ENCODE data around the gene TGFBR2. TPM values are rescaled to one million over a fixed set of nuclear protein-coding genes. Genes with fewer than 3 reads are reported as not detected.

Gene TGFBR2
- total RNA-seq, 1 experiment from 2014 or later = 22.5 TPM

DNA sequence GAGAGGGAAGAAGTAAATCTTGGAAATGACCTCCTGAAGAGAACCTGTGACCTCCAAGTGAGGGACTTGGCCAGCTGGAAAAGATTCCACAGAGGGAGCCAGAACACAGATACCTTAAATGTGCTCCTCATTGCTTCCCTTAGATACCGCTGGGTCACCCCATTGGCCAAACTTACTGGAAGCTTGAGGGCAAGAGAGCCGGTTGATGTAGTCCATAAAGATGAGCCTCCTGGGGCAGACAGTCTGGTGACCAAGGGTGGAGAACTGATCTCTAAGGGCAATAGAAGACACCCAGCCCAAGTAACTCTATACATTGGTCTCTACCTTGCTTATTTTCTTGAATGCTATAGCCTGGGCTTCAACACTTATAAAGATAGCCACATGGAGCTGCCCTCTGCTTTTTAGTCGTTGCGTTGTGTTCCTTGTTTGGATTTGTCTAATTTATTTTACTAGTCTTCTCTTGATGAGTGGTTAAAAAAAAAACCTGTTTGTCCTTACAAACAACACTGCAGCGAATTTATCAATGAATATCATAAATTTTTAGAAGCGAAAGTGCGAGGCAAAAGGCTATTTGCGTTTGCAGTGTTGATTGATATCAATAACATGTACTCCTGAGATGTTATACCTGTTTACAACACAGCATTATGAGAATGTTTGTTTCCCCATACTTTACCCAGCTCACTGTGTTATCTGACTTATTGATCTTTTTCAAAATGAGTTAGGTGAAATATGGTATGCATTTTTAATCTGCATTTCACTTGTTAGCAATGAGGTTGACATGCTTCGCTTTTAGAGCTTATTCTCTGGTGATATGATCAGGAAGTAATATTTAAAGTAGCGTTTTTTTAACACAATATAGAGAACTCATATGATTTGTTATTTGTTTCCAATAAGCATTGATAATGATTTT is 31.2 kb downstream of the TGFBR2 start:
- Histone ChIP-seq H3K4me3 (replicated peaks in 1 of 2; ENCODE audit: low read depth in 1 of 2, low read length in 2 of 2) (no peak overlapping the region), H3K27me3 (ENCODE audit: insufficient read depth, low read length) (no peaks in the 10 kb centered on the region), H3K79me2 (ENCODE audit: insufficient read depth, low read length) (peaks cover 100% of the 10 kb centered on the region), H3K9me2 (ENCODE audit: insufficient read depth) (no peaks in the 10 kb centered on the region), H3K27ac (ENCODE audit: low read depth, low read length) (no peak overlapping the region), H3K36me3 (ENCODE audit: control insufficient read depth in 1 of 2, insufficient read depth in 2 of 2, low read length in 2 of 2) (peaks cover 0 to 5% of the 10 kb centered on the region in 2 experiments; a peak in 1 of 4 replicates), H3K4me1 (ENCODE audit: control insufficient read depth in 1 of 2, insufficient read depth in 2 of 2, low read length in 2 of 2) (peaks cover 14 to 25% of the 10 kb centered on the region in 2 experiments), H3K9ac (ENCODE audit: low read length) (no peak overlapping the region), H3K4me2 (ENCODE audit: low read length) (no peak overlapping the region), H2AFZ (ENCODE audit: low read depth, low read length, poor library complexity, severe bottlenecking) (no peak overlapping the region), H3K9me3 (ENCODE audit: control insufficient read depth in 1 of 2, insufficient read depth in 1 of 2, low read depth in 1 of 2, low read length in 2 of 2) (no peaks in the 10 kb centered on the region), H4K20me1 (ENCODE audit: insufficient read depth) (peaks cover 12% of the 10 kb centered on the region; the same call in 1 of the 2 replicates)
- ATAC-seq (no peak), DNase-seq (ENCODE audit: low read depth, low spot score) (no peak)
- intact Hi-C loops (cut with micrococcal nuclease) = no loop called here
- POLR2A ChIA-PET = no interaction called here
- TF ChIP-seq EGR1 (IDR thresholded peaks at IDR 0.05; ENCODE audit: low read depth) (no peak), CBX3 (IDR thresholded peaks at IDR 0.05; ENCODE audit: low read depth) (no peak), SRF (IDR thresholded peaks at IDR 0.05; ENCODE audit: low read depth) (no peak), ELF1 (IDR thresholded peaks at IDR 0.05; ENCODE audit: borderline replicate concordance, low read depth) (no peak), EZH2phosphoT487 (IDR thresholded peaks at IDR 0.05; ENCODE audit: borderline replicate concordance) (no peak), POLR2AphosphoS5 (IDR thresholded peaks at IDR 0.05; ENCODE audit: low read depth, low read length) (no peak), POLR2A (IDR thresholded peaks at IDR 0.05; ENCODE audit: borderline replicate concordance, extremely low read depth, insufficient read depth, insufficient read length) (no peak), RAD21 (IDR thresholded peaks at IDR 0.05; ENCODE audit: low read depth) (no peak)
- TF ChIP-seq, protein P1, sequence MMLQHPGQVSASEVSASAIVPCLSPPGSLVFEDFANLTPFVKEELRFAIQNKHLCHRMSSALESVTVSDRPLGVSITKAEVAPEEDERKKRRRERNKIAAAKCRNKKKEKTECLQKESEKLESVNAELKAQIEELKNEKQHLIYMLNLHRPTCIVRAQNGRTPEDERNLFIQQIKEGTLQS (IDR thresholded peaks at IDR 0.05) = no peak
- BruUV-seq (replicated peaks) = no TSS peak
- RAD21 ChIA-PET (ENCODE audit: low non-redundant PET in 1 of 2, low total read pairs in 2 of 2, uncharacterized antibody in 2 of 2, unreplicated experiment in 2 of 2) = no interaction called here
- CTCF ChIA-PET = no interaction called here
